HL-60 (cell line): ENCODE results near the gene PSMA5.

ENCODE experiments used
- CTCF ChIP-seq: IDR thresholded peaks from one replicate; pipeline ENCODE4 v1.5.1; 2011; ENCODE audit warnings: low read length, control low read depth, inconsistent platforms; ENCODE audit not compliant: insufficient read depth
- POLR2AphosphoS5 ChIP-seq: IDR thresholded peaks from 2 replicates; pipeline ENCODE4 v1.6.1; 2012; ENCODE audit warnings: low read depth
- SPI1 ChIP-seq: IDR thresholded peaks from 2 replicates; pipeline ENCODE4 v1.6.1; 2012; ENCODE audit warnings: low read depth, mild to moderate bottlenecking, borderline replicate concordance
- TF ChIP-seq, protein P1 (sequence below): IDR thresholded peaks from 2 replicates; pipeline ENCODE4 v1.6.1; 2012; ENCODE audit warnings: low read depth; ENCODE audit not compliant: insufficient replicate concordance

DNA sequence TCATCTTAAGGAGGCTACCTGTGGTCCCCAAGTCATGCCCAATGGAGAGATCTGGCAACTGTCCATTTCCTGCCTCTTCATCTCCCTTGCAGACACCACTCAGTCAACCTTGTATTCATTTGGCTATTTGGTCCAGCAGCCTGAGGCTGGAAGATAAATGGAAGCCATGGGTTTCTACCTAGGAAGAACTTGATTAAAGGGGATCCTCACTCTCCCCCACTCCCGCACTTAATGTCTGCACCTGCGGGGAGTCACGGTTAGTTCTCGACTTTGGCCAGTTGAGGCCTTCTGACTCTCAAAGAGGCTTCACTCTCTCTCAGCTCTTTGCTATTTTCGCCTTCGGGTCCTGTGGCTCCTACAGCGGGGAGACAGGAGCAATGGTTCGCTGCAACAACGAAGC lies 49.0 kb upstream of the PSMA5 start:
- TF ChIP-seq CTCF = no peak
- TF ChIP-seq, protein P1, sequence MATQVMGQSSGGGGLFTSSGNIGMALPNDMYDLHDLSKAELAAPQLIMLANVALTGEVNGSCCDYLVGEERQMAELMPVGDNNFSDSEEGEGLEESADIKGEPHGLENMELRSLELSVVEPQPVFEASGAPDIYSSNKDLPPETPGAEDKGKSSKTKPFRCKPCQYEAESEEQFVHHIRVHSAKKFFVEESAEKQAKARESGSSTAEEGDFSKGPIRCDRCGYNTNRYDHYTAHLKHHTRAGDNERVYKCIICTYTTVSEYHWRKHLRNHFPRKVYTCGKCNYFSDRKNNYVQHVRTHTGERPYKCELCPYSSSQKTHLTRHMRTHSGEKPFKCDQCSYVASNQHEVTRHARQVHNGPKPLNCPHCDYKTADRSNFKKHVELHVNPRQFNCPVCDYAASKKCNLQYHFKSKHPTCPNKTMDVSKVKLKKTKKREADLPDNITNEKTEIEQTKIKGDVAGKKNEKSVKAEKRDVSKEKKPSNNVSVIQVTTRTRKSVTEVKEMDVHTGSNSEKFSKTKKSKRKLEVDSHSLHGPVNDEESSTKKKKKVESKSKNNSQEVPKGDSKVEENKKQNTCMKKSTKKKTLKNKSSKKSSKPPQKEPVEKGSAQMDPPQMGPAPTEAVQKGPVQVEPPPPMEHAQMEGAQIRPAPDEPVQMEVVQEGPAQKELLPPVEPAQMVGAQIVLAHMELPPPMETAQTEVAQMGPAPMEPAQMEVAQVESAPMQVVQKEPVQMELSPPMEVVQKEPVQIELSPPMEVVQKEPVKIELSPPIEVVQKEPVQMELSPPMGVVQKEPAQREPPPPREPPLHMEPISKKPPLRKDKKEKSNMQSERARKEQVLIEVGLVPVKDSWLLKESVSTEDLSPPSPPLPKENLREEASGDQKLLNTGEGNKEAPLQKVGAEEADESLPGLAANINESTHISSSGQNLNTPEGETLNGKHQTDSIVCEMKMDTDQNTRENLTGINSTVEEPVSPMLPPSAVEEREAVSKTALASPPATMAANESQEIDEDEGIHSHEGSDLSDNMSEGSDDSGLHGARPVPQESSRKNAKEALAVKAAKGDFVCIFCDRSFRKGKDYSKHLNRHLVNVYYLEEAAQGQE = no peak
- TF ChIP-seq POLR2AphosphoS5 = no peak
- no peak for TF ChIP-seq SPI1
